ENCODE measurements around the gene GABRR3.

- no peak for TF ChIP-seq CTCF (IDR thresholded peaks at IDR 0.05 in 8 of 11, conservative IDR thresholded peaks at IDR 0.05 in 3 of 11)
- TF ChIP-seq POLR2AphosphoS5 (IDR thresholded peaks at IDR 0.05): no peak
- TF ChIP-seq POLR2A (IDR thresholded peaks at IDR 0.05): no peak
These were observed 67.1 kb downstream of the GABRR3 start for GRCh38 chr3:97967966-97968365.

All from spleen (tissue), 7 donors.